ENCODE data around the gene CDH4.

The CDH4 gene

GRCh38 chr20:61785567-61785816 lies 533.4 kb downstream of the CDH4 start:
- Histone ChIP-seq H3K9me3 (no peaks in the 10 kb centered on the region), H3K4me1 (ENCODE audit: control insufficient read depth in 1 of 2, insufficient read depth in 1 of 2, low read depth in 1 of 2, low read length in 1 of 2) (no peaks in the 10 kb centered on the region), H3K27ac (no peak overlapping the region), H3K4me3 (ENCODE audit: low read depth in 1 of 2, low read length in 1 of 2) (no peak overlapping the region), H3K36me3 (no peaks in the 10 kb centered on the region), H3K27me3 (no peaks in the 10 kb centered on the region)
- no peak for TF ChIP-seq CTCF (IDR thresholded peaks at IDR 0.05)

GRCh38 chr20:61786230-61786629 lies 534.2 kb downstream of the CDH4 start:
- H3K4me1 ChIP-seq (ENCODE audit: control insufficient read depth in 1 of 2, insufficient read depth in 1 of 2, low read depth in 1 of 2, low read length in 1 of 2), result no peaks in the 10 kb centered on the region
- no peaks in the 10 kb centered on the region for H3K36me3 ChIP-seq
- H3K9me3 ChIP-seq, result no peaks in the 10 kb centered on the region
- H3K27me3 ChIP-seq, result no peaks in the 10 kb centered on the region
- no peak for TF ChIP-seq CTCF (IDR thresholded peaks at IDR 0.05)
- H3K27ac ChIP-seq, result no peak overlapping the region
- H3K4me3 ChIP-seq (ENCODE audit: low read depth in 1 of 2, low read length in 1 of 2), result no peak overlapping the region

- Histone ChIP-seq H3K27ac (no peak overlapping the region), H3K36me3 (no peaks in the 10 kb centered on the region), H3K4me3 (ENCODE audit: low read depth in 1 of 2, low read length in 1 of 2) (no peak overlapping the region), H3K4me1 (ENCODE audit: control insufficient read depth in 1 of 2, insufficient read depth in 1 of 2, low read depth in 1 of 2, low read length in 1 of 2) (no peaks in the 10 kb centered on the region), H3K9me3 (no peaks in the 10 kb centered on the region), H3K27me3 (no peaks in the 10 kb centered on the region)
- TF ChIP-seq CTCF (IDR thresholded peaks at IDR 0.05), result no peak
These were observed 536.3 kb downstream of the CDH4 start for GRCh38 chr20:61788343-61788742.

- Histone ChIP-seq H3K9me3 (no peaks in the 10 kb centered on the region), H3K4me1 (ENCODE audit: control insufficient read depth in 1 of 2, insufficient read depth in 1 of 2, low read depth in 1 of 2, low read length in 1 of 2) (no peaks in the 10 kb centered on the region), H3K27ac (no peak overlapping the region), H3K4me3 (ENCODE audit: low read depth in 1 of 2, low read length in 1 of 2) (no peak overlapping the region), H3K36me3 (no peaks in the 10 kb centered on the region), H3K27me3 (no peaks in the 10 kb centered on the region)
- no peak for TF ChIP-seq CTCF (IDR thresholded peaks at IDR 0.05)
These were observed 537.3 kb downstream of the CDH4 start for GRCh38 chr20:61789329-61789728.

GRCh38 chr20:61790116-61790827 lies 538.2 kb downstream of the CDH4 start:
- H3K36me3 ChIP-seq, result no peaks in the 10 kb centered on the region
- no peak for TF ChIP-seq CTCF (IDR thresholded peaks at IDR 0.05)
- H3K27me3 ChIP-seq, result no peaks in the 10 kb centered on the region
- H3K4me1 ChIP-seq (ENCODE audit: control insufficient read depth in 1 of 2, insufficient read depth in 1 of 2, low read depth in 1 of 2, low read length in 1 of 2), result no peaks in the 10 kb centered on the region
- no peak overlapping the region for H3K4me3 ChIP-seq (ENCODE audit: low read depth in 1 of 2, low read length in 1 of 2)
- H3K27ac ChIP-seq, result no peak overlapping the region
- H3K9me3 ChIP-seq, result no peaks in the 10 kb centered on the region

- Histone ChIP-seq H3K27ac (no peak overlapping the region), H3K27me3 (no peaks in the 10 kb centered on the region), H3K4me3 (ENCODE audit: low read depth in 1 of 2, low read length in 1 of 2) (no peak overlapping the region), H3K4me1 (ENCODE audit: control insufficient read depth in 1 of 2, insufficient read depth in 1 of 2, low read depth in 1 of 2, low read length in 1 of 2) (no peaks in the 10 kb centered on the region), H3K9me3 (no peaks in the 10 kb centered on the region), H3K36me3 (no peaks in the 10 kb centered on the region)
- no peak for TF ChIP-seq CTCF (IDR thresholded peaks at IDR 0.05)
These were observed 539.9 kb downstream of the CDH4 start for GRCh38 chr20:61791995-61792394.
